Astrocyte of the cerebellum (primary cell): Measurements from ENCODE around the gene PUM1.

Experiments used
- DNase-seq: peaks from one replicate; pipeline ENCODE4 v3.0.0-alpha.2; 2011; ENCODE audit warnings: low read depth
- H3K4me3 ChIP-seq: 2 replicates; pipeline ENCODE4 v1.5.1; 2011; ENCODE audit warnings: mild to moderate bottlenecking, low read depth, low read length, moderate library complexity
- CTCF ChIP-seq: IDR thresholded peaks from 2 replicates; pipeline ENCODE4 v1.5.1; 2012; ENCODE audit warnings: low read length, low read depth, moderate library complexity, mild to moderate bottlenecking; ENCODE audit errors: missing control alignments
- in situ Hi-C: cut with HindIII; loops from 2 replicates; pipeline ENCODE4 v1.10.0; 2017; ENCODE audit warnings: low sequenced_read_pairs

Gene PUM1

GRCh38 chr1:30894508-30894973, 171.0 kb downstream of the PUM1 start:
- no peak for DNase-seq
- no peak overlapping the region for H3K4me3 ChIP-seq
- in situ Hi-C loops, result no loop called here
- TF ChIP-seq CTCF, result no peak

- DNase-seq, result no peak
- TF ChIP-seq CTCF, result no peak
- in situ Hi-C loops, result no loop called here
- no peak overlapping the region for H3K4me3 ChIP-seq
Measured at GRCh38 chr1:30893776-30894507, 171.6 kb downstream of the PUM1 start.

- no peak for DNase-seq
- no peak overlapping the region for H3K4me3 ChIP-seq
- TF ChIP-seq CTCF, result no peak
- in situ Hi-C loops, result no loop called here
Measured at GRCh38 chr1:30892671-30893073, 172.8 kb downstream of the PUM1 start.

GRCh38 chr1:30891227-30891552, 174.3 kb downstream of the PUM1 start:
- DNase-seq, result no peak
- TF ChIP-seq CTCF, result no peak
- H3K4me3 ChIP-seq, result no peak overlapping the region
- in situ Hi-C loops, result no loop called here

- in situ Hi-C loops, result no loop called here
- no peak for DNase-seq
- no peak for TF ChIP-seq CTCF
- no peak overlapping the region for H3K4me3 ChIP-seq
Measured at GRCh38 chr1:30890502-30891226, 174.9 kb downstream of the PUM1 start.

- no peak overlapping the region for H3K4me3 ChIP-seq
- in situ Hi-C loops, result no loop called here
- no peak for TF ChIP-seq CTCF
- no peak for DNase-seq
Measured at GRCh38 chr1:30889511-30889910, 176.0 kb downstream of the PUM1 start.
